Measurements from ENCODE around the gene CD47.

The CD47 gene

GRCh38 chr3:108021131-108021530 is 69.7 kb downstream of the CD47 start:
- Mint-ChIP-seq H3K36me3 (ENCODE audit: low read depth) (no peaks in the 10 kb centered on the region), H3K4me1 (ENCODE audit: low read depth) (peaks cover 28% of the 10 kb centered on the region), H3K27ac (no peak overlapping the region), H3K4me3 (no peak overlapping the region), H3K9me3 (no peaks in the 10 kb centered on the region), H3K27me3 (peaks cover 17% of the 10 kb centered on the region)
- intact Hi-C loops (cut with micrococcal nuclease): no loop called here

GRCh38 chr3:108018552-108018951 is 72.3 kb downstream of the CD47 start:
- peaks cover 29% of the 10 kb centered on the region for H3K4me1 Mint-ChIP-seq (ENCODE audit: low read depth)
- H3K36me3 Mint-ChIP-seq (ENCODE audit: low read depth): no peaks in the 10 kb centered on the region
- H3K27ac Mint-ChIP-seq: no peak overlapping the region
- intact Hi-C loops (cut with micrococcal nuclease): no loop called here
- H3K9me3 Mint-ChIP-seq: no peaks in the 10 kb centered on the region
- H3K4me3 Mint-ChIP-seq: no peak overlapping the region
- H3K27me3 Mint-ChIP-seq: peaks cover 22% of the 10 kb centered on the region

GRCh38 chr3:108017587-108017986 is 73.2 kb downstream of the CD47 start:
- Mint-ChIP-seq H3K4me3 (no peak overlapping the region), H3K27me3 (peaks cover 28% of the 10 kb centered on the region), H3K27ac (no peak overlapping the region)

GRCh38 chr3:108014943-108015342 is 75.9 kb downstream of the CD47 start:
- Mint-ChIP-seq H3K9me3 (no peaks in the 10 kb centered on the region), H3K4me3 (no peak overlapping the region), H3K27ac (no peak overlapping the region), H3K27me3 (peaks cover 31% of the 10 kb centered on the region), H3K36me3 (ENCODE audit: low read depth) (no peaks in the 10 kb centered on the region), H3K4me1 (ENCODE audit: low read depth) (peaks cover 24% of the 10 kb centered on the region)
- intact Hi-C loops (cut with micrococcal nuclease): no loop called here

More at GRCh38 chr3:108017587-108017986, 73.2 kb downstream of the CD47 start:
- Mint-ChIP-seq H3K9me3 (no peaks in the 10 kb centered on the region), H3K4me1 (ENCODE audit: low read depth) (peaks cover 29% of the 10 kb centered on the region), H3K36me3 (ENCODE audit: low read depth) (no peaks in the 10 kb centered on the region)
- intact Hi-C loops (cut with micrococcal nuclease): no loop called here

- Mint-ChIP-seq H3K4me1 (ENCODE audit: low read depth) (peaks cover 27% of the 10 kb centered on the region), H3K27me3 (peaks cover 25% of the 10 kb centered on the region), H3K27ac (no peak overlapping the region), H3K36me3 (ENCODE audit: low read depth) (no peaks in the 10 kb centered on the region), H3K9me3 (no peaks in the 10 kb centered on the region), H3K4me3 (no peak overlapping the region)
- intact Hi-C loops (cut with micrococcal nuclease): no loop called here
These were observed 77.4 kb downstream of the CD47 start for GRCh38 chr3:108013141-108014055.

GRCh38 chr3:108012304-108012703 is 78.5 kb downstream of the CD47 start:
- Mint-ChIP-seq H3K4me1 (ENCODE audit: low read depth) (peaks cover 31% of the 10 kb centered on the region), H3K4me3 (no peak overlapping the region), H3K9me3 (no peaks in the 10 kb centered on the region), H3K27ac (no peak overlapping the region), H3K36me3 (ENCODE audit: low read depth) (no peaks in the 10 kb centered on the region), H3K27me3 (peaks cover 20% of the 10 kb centered on the region)
- intact Hi-C loops (cut with micrococcal nuclease): no loop called here

- peaks cover 18% of the 10 kb centered on the region for H3K27me3 Mint-ChIP-seq
- peaks cover 36% of the 10 kb centered on the region for H3K4me1 Mint-ChIP-seq (ENCODE audit: low read depth)
- H3K36me3 Mint-ChIP-seq (ENCODE audit: low read depth): no peaks in the 10 kb centered on the region
- no peak overlapping the region for H3K4me3 Mint-ChIP-seq
- no peaks in the 10 kb centered on the region for H3K9me3 Mint-ChIP-seq
- intact Hi-C loops (cut with micrococcal nuclease): no loop called here
- no peak overlapping the region for H3K27ac Mint-ChIP-seq
These were observed 79.2 kb downstream of the CD47 start for GRCh38 chr3:108011616-108012015.

GRCh38 chr3:108008931-108009639 is 81.7 kb downstream of the CD47 start:
- no peak overlapping the region for H3K4me3 Mint-ChIP-seq
- peaks cover 55% of the 10 kb centered on the region for H3K4me1 Mint-ChIP-seq (ENCODE audit: low read depth)
- intact Hi-C loops (cut with micrococcal nuclease): no loop called here
- H3K27me3 Mint-ChIP-seq: peaks cover 11% of the 10 kb centered on the region
- H3K27ac Mint-ChIP-seq: peak overlapping the region; percentile 35
- no peaks in the 10 kb centered on the region for H3K36me3 Mint-ChIP-seq (ENCODE audit: low read depth)
- H3K9me3 Mint-ChIP-seq: no peaks in the 10 kb centered on the region

- peak overlapping the region; percentile 61 for H3K27ac Mint-ChIP-seq
- intact Hi-C loops (cut with micrococcal nuclease): no loop called here
- H3K36me3 Mint-ChIP-seq (ENCODE audit: low read depth): no peaks in the 10 kb centered on the region
- H3K27me3 Mint-ChIP-seq: peaks cover 6% of the 10 kb centered on the region
- no peaks in the 10 kb centered on the region for H3K9me3 Mint-ChIP-seq
- peaks cover 65% of the 10 kb centered on the region for H3K4me1 Mint-ChIP-seq (ENCODE audit: low read depth)
- H3K4me3 Mint-ChIP-seq: no peak overlapping the region
These were observed 82.7 kb downstream of the CD47 start for GRCh38 chr3:108008106-108008505.

GRCh38 chr3:108006881-108007331 is 83.9 kb downstream of the CD47 start:
- peak overlapping the region; percentile 61 for H3K27ac Mint-ChIP-seq
- H3K4me3 Mint-ChIP-seq: no peak overlapping the region
- no peaks in the 10 kb centered on the region for H3K9me3 Mint-ChIP-seq
- H3K4me1 Mint-ChIP-seq (ENCODE audit: low read depth): peaks cover 77% of the 10 kb centered on the region
- intact Hi-C loops (cut with micrococcal nuclease): no loop called here
- H3K27me3 Mint-ChIP-seq: peaks cover 4% of the 10 kb centered on the region
- no peaks in the 10 kb centered on the region for H3K36me3 Mint-ChIP-seq (ENCODE audit: low read depth)

- intact Hi-C loops (cut with micrococcal nuclease): no loop called here
- peaks cover 82% of the 10 kb centered on the region for H3K4me1 Mint-ChIP-seq (ENCODE audit: low read depth)
- no peak overlapping the region for H3K4me3 Mint-ChIP-seq
- no peaks in the 10 kb centered on the region for H3K9me3 Mint-ChIP-seq
- H3K36me3 Mint-ChIP-seq (ENCODE audit: low read depth): no peaks in the 10 kb centered on the region
- peak overlapping the region; percentile 61 for H3K27ac Mint-ChIP-seq
- peaks cover 4% of the 10 kb centered on the region for H3K27me3 Mint-ChIP-seq
These were observed 84.6 kb downstream of the CD47 start for GRCh38 chr3:108006077-108006771.

GRCh38 chr3:108004647-108005046 is 86.2 kb downstream of the CD47 start:
- Mint-ChIP-seq H3K9me3 (no peaks in the 10 kb centered on the region), H3K4me3 (peak overlapping the region; percentile 10)
- intact Hi-C loops (cut with micrococcal nuclease): no loop called here

GRCh38 chr3:108001457-108001856 is 89.4 kb downstream of the CD47 start:
- Mint-ChIP-seq H3K4me1 (ENCODE audit: low read depth) (peaks cover 74% of the 10 kb centered on the region), H3K36me3 (ENCODE audit: low read depth) (no peaks in the 10 kb centered on the region), H3K9me3 (no peaks in the 10 kb centered on the region), H3K27ac (no peak overlapping the region), H3K4me3 (no peak overlapping the region), H3K27me3 (peaks cover 3% of the 10 kb centered on the region)
- intact Hi-C loops (cut with micrococcal nuclease): no loop called here

More at GRCh38 chr3:108004647-108005046, 86.2 kb downstream of the CD47 start:
- Mint-ChIP-seq H3K36me3 (ENCODE audit: low read depth) (no peaks in the 10 kb centered on the region), H3K27ac (peak overlapping the region; percentile 71), H3K4me1 (ENCODE audit: low read depth) (peaks cover 86% of the 10 kb centered on the region), H3K27me3 (peaks cover 3% of the 10 kb centered on the region)
